MM.1S (cell line): Measurements from ENCODE around the gene SEC24D.

Source experiments
- DNase-seq: peaks from one replicate; pipeline ENCODE4 v3.0.0-alpha.2; 2015
- H2AFZ ChIP-seq: fragments of 300-600 bp; sonication (generic); 2 replicates; pipeline ENCODE4 v1.6.0; 2016; ENCODE audit warnings: antibody characterized with exemption, low read length
- H3F3A ChIP-seq: fragments of 300-600 bp; sonication (generic); 2 replicates; pipeline ENCODE4 v1.6.1; 2016; ENCODE audit warnings: mild to moderate bottlenecking, antibody characterized with exemption, low read length, moderate library complexity, mixed read lengths; ENCODE audit not compliant: insufficient read depth
- H3K27ac ChIP-seq: fragments of 300-600 bp; sonication (generic); 2 replicates; pipeline ENCODE4 v1.5.1; 2016; ENCODE audit warnings: mild to moderate bottlenecking, low read length
- H3K27me3 ChIP-seq: fragments of 300-600 bp; sonication (generic); replicated peaks from 2 replicates; pipeline ENCODE4 v1.6.0; 2016; ENCODE audit warnings: low read length; ENCODE audit not compliant: insufficient read depth
- H3K36me3 ChIP-seq: fragments of 300-600 bp; sonication (generic); replicated peaks from 2 replicates; pipeline ENCODE4 v1.6.1; 2016; ENCODE audit warnings: mild to moderate bottlenecking, low read length, mixed read lengths; ENCODE audit not compliant: insufficient read depth
- H3K4me1 ChIP-seq: fragments of 300-600 bp; sonication (generic); 2 replicates; pipeline ENCODE4 v1.6.1; 2016; ENCODE audit warnings: low read length, mixed read lengths
- H3K4me2 ChIP-seq: fragments of 300-600 bp; sonication (generic); 2 replicates; pipeline ENCODE4 v1.6.0; 2016; ENCODE audit warnings: low read depth, low read length
- H3K4me3 ChIP-seq: fragments of 300-600 bp; sonication (generic); 2 replicates; pipeline ENCODE4 v1.5.1; 2016; ENCODE audit warnings: low read length, mixed read lengths
- H3K79me2 ChIP-seq: fragments of 300-600 bp; sonication (generic); 2 replicates; pipeline ENCODE4 v1.6.1; 2016; ENCODE audit warnings: mixed run types, low read length, mixed read lengths
- H3K9ac ChIP-seq: fragments of 300-600 bp; sonication (generic); 2 replicates; pipeline ENCODE4 v1.6.1; 2016; ENCODE audit warnings: low read length, mixed read lengths
- H3K9me2 ChIP-seq: fragments of 300-600 bp; sonication (generic); replicated peaks from 2 replicates; pipeline ENCODE4 v1.6.1; 2016; ENCODE audit warnings: mild to moderate bottlenecking, low read length, mixed read lengths; ENCODE audit not compliant: insufficient read depth
- H3K9me3 ChIP-seq: fragments of 300-600 bp; sonication (generic); replicated peaks from 2 replicates; pipeline ENCODE4 v1.6.1; 2016; ENCODE audit warnings: mild to moderate bottlenecking, low read length, mixed read lengths; ENCODE audit not compliant: insufficient read depth
- H4K20me1 ChIP-seq: fragments of 300-600 bp; sonication (generic); 2 replicates; pipeline ENCODE4 v1.6.1; 2016; ENCODE audit warnings: mild to moderate bottlenecking, low read length, moderate library complexity, mixed read lengths; ENCODE audit not compliant: insufficient read depth
- EZH2 ChIP-seq: fragments of 300-600 bp; sonication (generic); optimal IDR thresholded peaks from 2 replicates; pipeline ENCODE3; 2017; ENCODE audit warnings: low read depth, mild to moderate bottlenecking, antibody characterized with exemption, low read length, mixed read lengths
- EZH2phosphoT487 ChIP-seq: fragments of 300-600 bp; sonication (generic); IDR thresholded peaks from 2 replicates; pipeline ENCODE4 v1.6.1; 2018; ENCODE audit warnings: antibody characterized with exemption, low read length
- TF ChIP-seq, protein P1 (sequence below): fragments of 300-600 bp; sonication (generic); IDR thresholded peaks from 2 replicates; pipeline ENCODE4 v1.5.1; 2016; ENCODE audit warnings: antibody characterized with exemption, low read length, mixed read lengths

Gene SEC24D

DNA sequence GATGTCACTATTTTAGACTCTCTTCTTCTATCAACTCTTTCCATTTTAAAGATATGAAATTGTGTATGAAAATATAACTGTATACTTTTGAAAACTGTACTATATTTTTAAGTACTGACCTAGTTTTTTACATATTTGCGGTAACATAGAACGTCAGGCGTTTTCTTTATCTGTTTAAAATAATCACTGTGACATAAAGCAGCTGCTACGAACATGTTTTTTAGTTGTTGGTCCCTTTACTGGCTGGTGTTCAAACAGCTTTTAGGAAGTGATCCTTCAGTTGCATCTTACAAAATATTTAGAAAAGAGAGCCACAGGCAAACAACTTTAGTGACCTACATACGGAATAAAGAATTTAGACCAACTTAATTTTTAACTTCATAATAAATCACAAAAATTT lies 77.6 kb downstream of the SEC24D start:
- no peaks in the 10 kb centered on the region for H4K20me1 ChIP-seq
- H3K9me3 ChIP-seq = no peaks in the 10 kb centered on the region
- H3F3A ChIP-seq = peaks cover 28% of the 10 kb centered on the region
- H3K9ac ChIP-seq = no peak overlapping the region
- H2AFZ ChIP-seq = no peak overlapping the region
- H3K27me3 ChIP-seq = no peaks in the 10 kb centered on the region
- peaks cover 31% of the 10 kb centered on the region for H3K4me1 ChIP-seq
- 0 out of 2 replicates have a peak, but pooled peaks cover 11% of the 10 kb centered on the region for H3K36me3 ChIP-seq
- H3K9me2 ChIP-seq = no peaks in the 10 kb centered on the region
- no peak overlapping the region for H3K4me3 ChIP-seq
- TF ChIP-seq, protein P1, sequence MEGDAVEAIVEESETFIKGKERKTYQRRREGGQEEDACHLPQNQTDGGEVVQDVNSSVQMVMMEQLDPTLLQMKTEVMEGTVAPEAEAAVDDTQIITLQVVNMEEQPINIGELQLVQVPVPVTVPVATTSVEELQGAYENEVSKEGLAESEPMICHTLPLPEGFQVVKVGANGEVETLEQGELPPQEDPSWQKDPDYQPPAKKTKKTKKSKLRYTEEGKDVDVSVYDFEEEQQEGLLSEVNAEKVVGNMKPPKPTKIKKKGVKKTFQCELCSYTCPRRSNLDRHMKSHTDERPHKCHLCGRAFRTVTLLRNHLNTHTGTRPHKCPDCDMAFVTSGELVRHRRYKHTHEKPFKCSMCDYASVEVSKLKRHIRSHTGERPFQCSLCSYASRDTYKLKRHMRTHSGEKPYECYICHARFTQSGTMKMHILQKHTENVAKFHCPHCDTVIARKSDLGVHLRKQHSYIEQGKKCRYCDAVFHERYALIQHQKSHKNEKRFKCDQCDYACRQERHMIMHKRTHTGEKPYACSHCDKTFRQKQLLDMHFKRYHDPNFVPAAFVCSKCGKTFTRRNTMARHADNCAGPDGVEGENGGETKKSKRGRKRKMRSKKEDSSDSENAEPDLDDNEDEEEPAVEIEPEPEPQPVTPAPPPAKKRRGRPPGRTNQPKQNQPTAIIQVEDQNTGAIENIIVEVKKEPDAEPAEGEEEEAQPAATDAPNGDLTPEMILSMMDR = no peak
- TF ChIP-seq EZH2 (no peak), EZH2phosphoT487 (no peak)
- no peak for DNase-seq
- H3K27ac ChIP-seq = no peak overlapping the region
- no peak overlapping the region for H3K4me2 ChIP-seq
- peaks cover 28% of the 10 kb centered on the region for H3K79me2 ChIP-seq

DNA sequence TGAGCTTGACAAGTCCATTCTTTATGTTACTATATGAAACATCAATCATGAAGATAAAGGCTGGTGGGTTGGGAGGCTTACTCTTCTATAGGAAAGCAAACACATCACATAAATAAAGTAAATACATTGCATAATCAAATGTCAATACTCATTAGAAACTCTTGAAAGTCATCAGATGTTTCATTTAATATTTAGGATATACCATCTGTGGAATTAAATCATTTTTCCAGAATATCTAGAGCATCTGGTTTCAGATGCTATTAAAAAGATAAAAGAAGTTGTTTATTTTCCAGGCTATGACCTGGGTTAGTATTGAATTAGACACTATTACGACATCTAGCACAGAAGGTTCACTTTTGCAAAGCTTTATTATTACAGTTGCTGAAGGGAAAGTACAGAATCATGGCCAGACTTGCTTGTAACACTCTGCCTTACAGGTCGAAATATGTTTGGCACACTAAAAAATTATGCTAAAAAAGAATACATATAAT lies 78.1 kb downstream of the SEC24D start:
- H3K27me3 ChIP-seq = no peaks in the 10 kb centered on the region
- H3K9ac ChIP-seq = no peak overlapping the region
- H3F3A ChIP-seq = peaks cover 28% of the 10 kb centered on the region
- peaks cover 31% of the 10 kb centered on the region for H3K4me1 ChIP-seq
- TF ChIP-seq, protein P1 = no peak
- TF ChIP-seq EZH2 = no peak
- TF ChIP-seq EZH2phosphoT487 = no peak
- H3K4me3 ChIP-seq = no peak overlapping the region
- no peak overlapping the region for H2AFZ ChIP-seq
- no peak overlapping the region for H3K27ac ChIP-seq
- no peaks in the 10 kb centered on the region for H3K9me2 ChIP-seq
- H3K79me2 ChIP-seq = peaks cover 28% of the 10 kb centered on the region
- no peaks in the 10 kb centered on the region for H4K20me1 ChIP-seq
- no peak for DNase-seq
- 0 out of 2 replicates have a peak, but pooled peaks cover 11% of the 10 kb centered on the region for H3K36me3 ChIP-seq
- H3K4me2 ChIP-seq = no peak overlapping the region
- no peaks in the 10 kb centered on the region for H3K9me3 ChIP-seq

DNA sequence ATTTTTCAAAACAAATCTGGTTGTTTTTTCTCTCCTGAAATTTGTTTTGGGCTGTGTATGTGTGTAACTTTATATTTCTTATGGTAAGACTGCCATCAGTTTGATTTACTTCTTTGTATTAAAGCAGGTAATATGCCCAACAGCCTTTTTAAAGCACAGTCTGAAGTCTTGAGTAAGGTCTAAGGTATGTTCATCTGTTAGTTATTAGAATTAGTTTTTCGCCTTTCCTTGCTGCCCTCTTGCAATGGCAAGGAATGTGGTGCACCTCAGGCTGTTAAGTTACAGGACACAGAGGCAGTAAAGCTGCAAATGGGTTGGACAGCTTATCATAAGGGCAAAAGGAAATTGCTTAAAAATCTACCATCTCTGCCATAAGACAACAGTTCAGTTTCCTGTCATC lies 79.0 kb downstream of the SEC24D start:
- Histone ChIP-seq H3K9me2 (no peaks in the 10 kb centered on the region), H3F3A (peaks cover 24% of the 10 kb centered on the region), H3K9ac (no peak overlapping the region), H3K4me2 (no peak overlapping the region), H3K4me1 (peaks cover 27% of the 10 kb centered on the region), H2AFZ (no peak overlapping the region), H3K27me3 (no peaks in the 10 kb centered on the region), H4K20me1 (no peaks in the 10 kb centered on the region), H3K36me3 (peaks cover 11% of the 10 kb centered on the region; the same call in 1 of the 2 replicates), H3K79me2 (peaks cover 28% of the 10 kb centered on the region), H3K9me3 (no peaks in the 10 kb centered on the region), H3K4me3 (no peak overlapping the region), H3K27ac (no peak overlapping the region)
- DNase-seq = no peak
- TF ChIP-seq EZH2 = no peak
- TF ChIP-seq EZH2phosphoT487 = no peak
- TF ChIP-seq, protein P1 = no peak
